Activated T-helper 1 cell treated with anti-CD3 and anti-CD28 coated beads, Interleukin-12 subunit alpha, Interleukin-12 subunit beta, Interleukin-2, Interleukin-4 antibody, amounts not matched to agents 30 ng/mL and 10 ng/mL and 1 ng/mL, durations not matched to agents 14 hours and 24 hours and 36 hours (primary cell): ENCODE results near the gene KIRREL3. TPM values are rescaled to one million over a fixed set of nuclear protein-coding genes. Genes with fewer than 3 reads are reported as not detected.

Experiments used
- DNase-seq: peaks from one replicate; pipeline ENCODE4 v3.0.0; 2021; ENCODE audit warnings: low spot score
- H3K27ac Mint-ChIP-seq: one replicate; pipeline ENCODE4 v1.8.0; 2021; ENCODE audit warnings: mild to moderate bottlenecking, mixed read lengths
- H3K27me3 Mint-ChIP-seq: one replicate; pipeline ENCODE4 v1.8.0; 2022; ENCODE audit warnings: mild to moderate bottlenecking, moderate library complexity, mixed read lengths; ENCODE audit not compliant: insufficient read depth
- H3K36me3 Mint-ChIP-seq: one replicate; pipeline ENCODE4 v1.8.0; 2021; ENCODE audit warnings: low read depth, mixed read lengths
- H3K4me1 Mint-ChIP-seq: one replicate; pipeline ENCODE4 v1.8.0; 2021; ENCODE audit warnings: low read depth, mixed read lengths
- H3K4me3 Mint-ChIP-seq: one replicate; pipeline ENCODE4 v1.8.0; 2021; ENCODE audit warnings: mild to moderate bottlenecking, moderate library complexity, mixed read lengths
- H3K9me3 Mint-ChIP-seq: one replicate; pipeline ENCODE4 v1.8.0; 2021; ENCODE audit warnings: mixed read lengths
- intact Hi-C: fragments of 100-400 bp; cut with micrococcal nuclease; formaldehyde crosslinking; loops from one replicate; pipeline ENCODE4 v1.15.1; 2024
- total RNA-seq: library from RNA; stranded (reverse); gene quantifications from 2 replicates; pipeline ENCODE4 v1.2.3, GENCODE V29; 2022

The KIRREL3 gene
- total RNA-seq, 1 donor from 2014 or later = not detected

- H3K4me3 Mint-ChIP-seq = no peak overlapping the region
Measured at GRCh38 chr11:126790550-126791081, 210.0 kb downstream of the KIRREL3 start.

GRCh38 chr11:126782810-126783209, 217.8 kb downstream of the KIRREL3 start:
- intact Hi-C loops = no loop called here
- Mint-ChIP-seq H3K36me3 (no peaks in the 10 kb centered on the region), H3K4me3 (no peak overlapping the region), H3K27me3 (peaks cover 4% of the 10 kb centered on the region), H3K9me3 (no peaks in the 10 kb centered on the region), H3K27ac (no peak overlapping the region), H3K4me1 (no peaks in the 10 kb centered on the region)
- DNase-seq = no peak

More at GRCh38 chr11:126790550-126791081, 210.0 kb downstream of the KIRREL3 start:
- H3K27me3 Mint-ChIP-seq = peaks cover 6% of the 10 kb centered on the region
- H3K27ac Mint-ChIP-seq = no peak overlapping the region
- intact Hi-C loops = no loop called here
- H3K36me3 Mint-ChIP-seq = no peaks in the 10 kb centered on the region
- no peak for DNase-seq
- no peaks in the 10 kb centered on the region for H3K4me1 Mint-ChIP-seq
- H3K9me3 Mint-ChIP-seq = no peaks in the 10 kb centered on the region

- Mint-ChIP-seq H3K9me3 (no peaks in the 10 kb centered on the region), H3K4me3 (no peak overlapping the region), H3K36me3 (no peaks in the 10 kb centered on the region), H3K4me1 (no peaks in the 10 kb centered on the region), H3K27me3 (peaks cover 3% of the 10 kb centered on the region), H3K27ac (no peak overlapping the region)
- intact Hi-C loops = no loop called here
- no peak for DNase-seq
Measured at GRCh38 chr11:126781942-126782341, 218.6 kb downstream of the KIRREL3 start.

GRCh38 chr11:126776119-126776518, 224.5 kb downstream of the KIRREL3 start:
- no peaks in the 10 kb centered on the region for H3K4me1 Mint-ChIP-seq
- H3K27me3 Mint-ChIP-seq = peaks cover 2% of the 10 kb centered on the region
- H3K27ac Mint-ChIP-seq = no peak overlapping the region
- H3K4me3 Mint-ChIP-seq = no peak overlapping the region
- no peaks in the 10 kb centered on the region for H3K9me3 Mint-ChIP-seq
- no peaks in the 10 kb centered on the region for H3K36me3 Mint-ChIP-seq
- DNase-seq = no peak
- intact Hi-C loops = no loop called here

GRCh38 chr11:126772267-126772666, 228.3 kb downstream of the KIRREL3 start:
- Mint-ChIP-seq H3K4me1 (no peaks in the 10 kb centered on the region), H3K36me3 (no peaks in the 10 kb centered on the region), H3K27me3 (no peaks in the 10 kb centered on the region), H3K9me3 (no peaks in the 10 kb centered on the region), H3K4me3 (no peak overlapping the region), H3K27ac (no peak overlapping the region)
- DNase-seq = no peak
- intact Hi-C loops = no loop called here

- Mint-ChIP-seq H3K4me3 (no peak overlapping the region), H3K36me3 (no peaks in the 10 kb centered on the region), H3K27me3 (peaks cover 3% of the 10 kb centered on the region), H3K4me1 (no peaks in the 10 kb centered on the region), H3K27ac (no peak overlapping the region), H3K9me3 (no peaks in the 10 kb centered on the region)
- DNase-seq = no peak
- intact Hi-C loops = no loop called here
Measured at GRCh38 chr11:126768702-126769101, 231.9 kb downstream of the KIRREL3 start.

GRCh38 chr11:126766440-126766839, 234.1 kb downstream of the KIRREL3 start:
- intact Hi-C loops = no loop called here
- Mint-ChIP-seq H3K9me3 (no peaks in the 10 kb centered on the region), H3K4me3 (no peak overlapping the region)

GRCh38 chr11:126765196-126765595, 235.4 kb downstream of the KIRREL3 start:
- H3K36me3 Mint-ChIP-seq = no peaks in the 10 kb centered on the region
- intact Hi-C loops = no loop called here
- no peak overlapping the region for H3K4me3 Mint-ChIP-seq
- no peak for DNase-seq
- no peaks in the 10 kb centered on the region for H3K4me1 Mint-ChIP-seq
- no peak overlapping the region for H3K27ac Mint-ChIP-seq
- H3K27me3 Mint-ChIP-seq = peaks cover 3% of the 10 kb centered on the region
- H3K9me3 Mint-ChIP-seq = no peaks in the 10 kb centered on the region

More at GRCh38 chr11:126766440-126766839, 234.1 kb downstream of the KIRREL3 start:
- Mint-ChIP-seq H3K27ac (no peak overlapping the region), H3K27me3 (peaks cover 3% of the 10 kb centered on the region), H3K36me3 (no peaks in the 10 kb centered on the region), H3K4me1 (no peaks in the 10 kb centered on the region)
- DNase-seq = no peak

- intact Hi-C loops = no loop called here
- Mint-ChIP-seq H3K4me3 (no peak overlapping the region), H3K36me3 (no peaks in the 10 kb centered on the region), H3K27ac (no peak overlapping the region), H3K27me3 (peaks cover 3% of the 10 kb centered on the region), H3K4me1 (no peaks in the 10 kb centered on the region), H3K9me3 (no peaks in the 10 kb centered on the region)
- DNase-seq = no peak
Measured at GRCh38 chr11:126764231-126764630, 236.3 kb downstream of the KIRREL3 start.

- no peak for DNase-seq
- intact Hi-C loops = no loop called here
- Mint-ChIP-seq H3K4me3 (no peak overlapping the region), H3K9me3 (no peaks in the 10 kb centered on the region), H3K27me3 (peaks cover 3% of the 10 kb centered on the region), H3K4me1 (no peaks in the 10 kb centered on the region), H3K27ac (no peak overlapping the region), H3K36me3 (no peaks in the 10 kb centered on the region)
Measured at GRCh38 chr11:126756855-126757254, 243.7 kb downstream of the KIRREL3 start.

- Mint-ChIP-seq H3K27me3 (peaks cover 3% of the 10 kb centered on the region), H3K36me3 (no peaks in the 10 kb centered on the region), H3K4me1 (no peaks in the 10 kb centered on the region), H3K4me3 (no peak overlapping the region), H3K27ac (no peak overlapping the region), H3K9me3 (no peaks in the 10 kb centered on the region)
- intact Hi-C loops = no loop called here
- no peak for DNase-seq
Measured at GRCh38 chr11:126756421-126756820, 244.1 kb downstream of the KIRREL3 start.

- Mint-ChIP-seq H3K4me1 (no peaks in the 10 kb centered on the region), H3K36me3 (no peaks in the 10 kb centered on the region), H3K9me3 (no peaks in the 10 kb centered on the region), H3K27ac (no peak overlapping the region), H3K27me3 (peaks cover 3% of the 10 kb centered on the region), H3K4me3 (no peak overlapping the region)
- DNase-seq = no peak
- intact Hi-C loops = no loop called here
Measured at GRCh38 chr11:126755526-126755925, 245.0 kb downstream of the KIRREL3 start.

- no peak for DNase-seq
- Mint-ChIP-seq H3K4me3 (no peak overlapping the region), H3K27me3 (peaks cover 3% of the 10 kb centered on the region), H3K9me3 (no peaks in the 10 kb centered on the region), H3K4me1 (no peaks in the 10 kb centered on the region), H3K36me3 (no peaks in the 10 kb centered on the region), H3K27ac (no peak overlapping the region)
- intact Hi-C loops = no loop called here
Measured at GRCh38 chr11:126754591-126755426, 245.8 kb downstream of the KIRREL3 start.
